HG02884 (cell line): Measurements from ENCODE around the gene MYL5.
"Not testable (repeated sequence)": the region's sequence is repeated elsewhere in the genome, so short reads cannot be mapped to it uniquely, and the experiment has no call there.

ENCODE experiments used
- ATAC-seq: cut with Tn5 transposase; IDR thresholded peaks from one replicate; pipeline ENCODE4 v1.9.1; 2021; ENCODE audit warnings: mild to moderate bottlenecking, moderate library complexity; ENCODE audit not compliant: unreplicated experiment

MYL5 gene

GRCh38 chr4:722851-723360 lies 48.6 kb downstream of the MYL5 start:
- no peak for ATAC-seq

- no peak for ATAC-seq
These were observed 49.6 kb downstream of the MYL5 start for GRCh38 chr4:723751-724530.

- no peak for ATAC-seq
These were observed 51.3 kb downstream of the MYL5 start for GRCh38 chr4:725391-726234.

- ATAC-seq: no peak
These were observed 52.0 kb downstream of the MYL5 start for GRCh38 chr4:726235-726787.

GRCh38 chr4:726838-727237 lies 52.5 kb downstream of the MYL5 start:
- no peak for ATAC-seq

DNA sequence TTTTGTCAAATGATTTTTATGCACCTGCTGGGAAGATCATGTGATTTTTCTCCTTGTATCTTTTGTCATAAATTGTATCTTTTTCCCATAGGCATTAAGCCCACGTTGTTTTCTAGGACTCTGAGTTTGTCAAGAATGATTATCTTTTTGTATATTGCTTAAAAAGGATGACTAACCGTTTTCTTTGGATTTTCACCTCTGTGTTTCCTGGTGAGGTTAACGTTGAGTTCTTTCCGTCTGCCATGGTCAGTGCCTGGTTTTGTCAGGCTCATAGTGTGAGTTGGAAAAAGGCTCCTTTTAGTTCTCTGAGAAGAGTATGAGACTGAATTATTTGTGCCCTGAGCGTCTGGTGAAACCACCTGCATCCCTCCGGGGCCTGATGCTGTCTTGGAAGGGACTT lies 53.2 kb downstream of the MYL5 start:
- no peak for ATAC-seq

- no peak for ATAC-seq
These were observed 55.3 kb downstream of the MYL5 start for GRCh38 chr4:729336-730315.

DNA sequence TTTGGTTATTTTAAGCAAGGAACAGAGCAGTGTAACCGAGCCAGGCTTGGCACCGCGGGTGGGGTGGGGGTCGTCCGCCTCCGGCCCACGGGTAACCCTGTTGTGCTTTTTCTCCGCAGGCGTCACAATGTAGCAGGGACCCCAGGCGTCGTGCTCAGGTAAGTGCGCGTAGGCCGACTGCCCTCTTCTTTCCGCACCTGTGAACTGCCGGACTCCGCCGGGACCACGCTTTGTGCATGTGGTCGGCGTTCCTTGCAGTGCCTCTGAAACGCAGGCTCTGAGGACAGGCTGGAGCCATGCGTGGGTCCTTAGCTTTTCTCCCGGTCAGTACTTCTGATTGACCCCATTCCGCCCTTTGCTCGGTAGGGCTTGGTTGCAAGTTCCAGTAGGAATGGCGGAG lies 56.2 kb downstream of the MYL5 start:
- ATAC-seq: no peak

- not testable (repeated sequence) for ATAC-seq
These were observed 56.9 kb downstream of the MYL5 start for GRCh38 chr4:730946-731904.
